Neural cell (in vitro differentiated cells): ENCODE results near the gene SLC2A6.

ENCODE experiments used
- CTCF ChIP-seq: fragments of 450-650 bp; IDR thresholded peaks from 2 replicates; pipeline ENCODE4 v1.5.1; 2014; ENCODE audit warnings: antibody characterized with exemption, mild to moderate bottlenecking, moderate library complexity; ENCODE audit not compliant: poor library complexity, severe bottlenecking
- EP300 ChIP-seq: fragments of 450-650 bp; conservative IDR thresholded peaks from 2 replicates; pipeline ENCODE4 v1.6.1; 2014; ENCODE audit warnings: antibody characterized with exemption, mild to moderate bottlenecking, moderate library complexity; ENCODE audit not compliant: poor library complexity, severe bottlenecking
- EZH2 ChIP-seq: fragments of 200-600, 300-800 bp; shearing (Covaris generic), sonication (generic); IDR thresholded peaks from 2 replicates; pipeline ENCODE4 v1.6.1; 2014; ENCODE audit warnings: antibody characterized with exemption, low read length, borderline replicate concordance, mild to moderate bottlenecking; ENCODE audit not compliant: insufficient read depth, poor library complexity, severe bottlenecking
- MXI1 ChIP-seq: fragments of 450-650 bp; conservative IDR thresholded peaks from 2 replicates; pipeline ENCODE4 v1.6.1; 2014; ENCODE audit warnings: antibody characterized with exemption, mild to moderate bottlenecking; ENCODE audit not compliant: poor library complexity, severe bottlenecking
- POLR2AphosphoS5 ChIP-seq: IDR thresholded peaks from 2 replicates; pipeline ENCODE4 v1.6.1; 2012
- RAD21 ChIP-seq: fragments of 450-650 bp; conservative IDR thresholded peaks from 2 replicates; pipeline ENCODE4 v1.6.1; 2014; ENCODE audit warnings: antibody characterized with exemption, mild to moderate bottlenecking, moderate library complexity
- REST ChIP-seq: IDR thresholded peaks from 2 replicates; pipeline ENCODE4 v1.6.1; 2012; ENCODE audit warnings: borderline replicate concordance
- SMC3 ChIP-seq: fragments of 450-650 bp; conservative IDR thresholded peaks from 2 replicates; pipeline ENCODE4 v1.6.1; 2014; ENCODE audit warnings: antibody characterized with exemption, mild to moderate bottlenecking, moderate library complexity; ENCODE audit not compliant: poor library complexity
- TAF1 ChIP-seq: IDR thresholded peaks from 2 replicates; pipeline ENCODE4 v1.6.1; 2012; ENCODE audit warnings: low read depth

- TF ChIP-seq CTCF (no peak), RAD21 (no peak), TAF1 (no peak), REST (no peak), MXI1 (no peak), EZH2 (no peak), SMC3 (no peak), POLR2AphosphoS5 (no peak), EP300 (no peak)
These were observed 6.8 kb upstream of the SLC2A6 start for GRCh38 chr9:133485531-133486260.
